ENCODE results near the gene WWC2. TPM values are rescaled to one million over a fixed set of nuclear protein-coding genes. Genes with fewer than 3 reads are reported as not detected.
"Not testable (repeated sequence)": the region's sequence is repeated elsewhere in the genome, so short reads cannot be mapped to it uniquely, and the experiment has no call there.

Gene WWC2
- total RNA-seq, 1 donor from 2014 or later = 11.1 TPM

DNA sequence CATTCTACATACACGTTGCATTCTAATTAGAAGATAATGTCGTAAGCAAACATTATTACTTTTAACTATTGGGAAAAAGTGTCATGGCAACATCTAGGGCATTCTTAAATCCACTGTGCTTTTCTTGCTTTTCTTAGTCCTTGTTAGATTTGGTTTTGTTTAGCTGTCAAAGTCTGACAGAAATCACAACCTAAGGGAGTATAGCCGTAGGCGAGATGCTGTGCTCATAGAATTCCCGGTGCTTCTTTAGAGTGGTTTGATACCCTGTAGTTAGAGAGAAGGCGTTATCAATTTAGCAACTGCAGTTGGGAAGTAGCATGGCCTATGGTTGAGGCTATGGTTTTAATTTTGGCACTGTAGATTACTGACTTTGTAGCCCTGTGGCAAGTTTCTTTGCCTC lies 45.7 kb downstream of the WWC2 start:
- no peak for ATAC-seq

GRCh38 chr4:183145773-183146172 lies 46.7 kb downstream of the WWC2 start:
- no peak for ATAC-seq

DNA sequence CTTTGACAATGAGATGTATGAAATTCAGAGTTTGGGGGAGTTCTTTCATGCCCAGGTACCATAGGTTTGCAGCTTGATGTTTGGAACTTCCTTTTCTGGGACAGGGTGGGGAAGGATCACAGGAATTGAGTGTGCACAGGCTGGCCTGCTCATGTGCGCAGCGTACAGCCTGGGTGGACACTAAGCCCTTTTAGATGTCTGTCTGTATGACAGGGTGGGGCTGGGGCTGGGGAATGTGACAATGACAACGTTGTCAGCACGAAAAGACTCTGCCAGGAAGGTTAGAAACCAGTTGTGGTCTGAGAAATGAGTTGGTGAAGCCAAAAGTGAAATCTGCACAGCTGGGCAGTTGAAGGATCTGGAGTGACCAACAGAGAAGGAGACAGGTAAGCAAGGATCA lies 47.4 kb downstream of the WWC2 start:
- no peak for ATAC-seq

GRCh38 chr4:183147196-183147595 lies 48.1 kb downstream of the WWC2 start:
- ATAC-seq = peak; percentile 46

- no peak for ATAC-seq
Measured at GRCh38 chr4:183147983-183148382, 48.9 kb downstream of the WWC2 start.

DNA sequence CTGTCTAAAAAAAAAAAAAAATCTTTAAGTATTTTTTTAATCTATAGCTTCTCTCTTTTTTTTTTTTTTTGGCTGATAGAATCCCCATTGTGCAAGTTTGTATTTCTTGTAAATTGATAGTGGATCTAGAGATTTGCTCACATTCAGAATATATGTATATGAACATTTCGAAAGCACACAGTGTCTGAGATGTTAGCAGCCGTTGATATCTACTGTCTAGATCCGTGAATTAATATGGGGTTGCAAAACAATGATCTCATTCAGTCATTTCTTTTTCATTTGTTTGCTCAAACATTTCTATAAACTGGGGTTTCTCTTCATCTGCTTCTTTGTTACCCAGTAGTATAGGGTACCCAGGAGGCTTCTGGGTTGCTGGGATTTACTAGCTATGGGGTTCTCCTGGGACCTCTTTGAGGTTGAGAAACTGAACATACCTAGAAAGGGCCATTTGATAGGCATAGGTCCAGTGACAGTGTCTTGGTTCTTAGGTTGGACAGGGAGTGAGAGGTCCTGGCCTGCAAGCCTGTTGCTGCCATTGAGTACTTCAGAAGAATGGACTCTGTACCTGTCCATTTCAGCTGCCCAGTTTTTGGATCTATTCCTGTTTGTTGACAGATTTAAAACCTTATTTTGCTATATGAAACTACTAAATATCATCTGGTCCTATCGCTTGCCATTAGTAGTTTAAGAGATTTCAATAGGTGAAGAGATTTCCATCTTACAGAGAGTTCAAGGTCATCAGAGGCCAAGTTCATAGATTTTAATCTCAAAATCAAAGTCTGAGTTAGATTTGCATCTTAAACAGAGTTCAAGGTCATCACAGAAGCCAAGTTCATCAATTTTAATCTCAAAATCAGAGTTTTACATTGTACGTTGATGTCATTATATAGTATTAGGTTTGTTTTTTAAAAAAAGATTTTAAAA lies 50.8 kb downstream of the WWC2 start:
- no peak for ATAC-seq

DNA sequence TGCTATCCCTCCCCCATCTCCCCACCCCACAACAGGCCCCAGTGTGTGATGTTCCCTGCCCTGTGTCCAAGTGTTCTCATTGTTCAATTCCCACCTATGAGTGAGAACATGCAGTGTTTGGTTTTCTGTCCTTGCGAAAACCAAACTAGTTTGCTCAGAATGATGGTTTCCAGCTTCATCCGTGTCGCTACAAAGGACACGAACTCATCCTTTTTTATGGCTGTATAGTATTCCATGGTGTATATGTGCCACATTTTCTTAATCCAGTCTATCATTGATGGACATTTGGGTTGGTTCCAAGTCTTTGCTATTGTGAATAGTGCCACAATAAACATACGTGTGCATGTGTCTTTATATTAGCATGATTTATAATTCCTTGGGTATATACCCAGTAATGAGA lies 51.6 kb downstream of the WWC2 start:
- ATAC-seq = not testable (repeated sequence)

GRCh38 chr4:183152232-183152631 lies 53.2 kb downstream of the WWC2 start:
- ATAC-seq = not testable (repeated sequence)

DNA sequence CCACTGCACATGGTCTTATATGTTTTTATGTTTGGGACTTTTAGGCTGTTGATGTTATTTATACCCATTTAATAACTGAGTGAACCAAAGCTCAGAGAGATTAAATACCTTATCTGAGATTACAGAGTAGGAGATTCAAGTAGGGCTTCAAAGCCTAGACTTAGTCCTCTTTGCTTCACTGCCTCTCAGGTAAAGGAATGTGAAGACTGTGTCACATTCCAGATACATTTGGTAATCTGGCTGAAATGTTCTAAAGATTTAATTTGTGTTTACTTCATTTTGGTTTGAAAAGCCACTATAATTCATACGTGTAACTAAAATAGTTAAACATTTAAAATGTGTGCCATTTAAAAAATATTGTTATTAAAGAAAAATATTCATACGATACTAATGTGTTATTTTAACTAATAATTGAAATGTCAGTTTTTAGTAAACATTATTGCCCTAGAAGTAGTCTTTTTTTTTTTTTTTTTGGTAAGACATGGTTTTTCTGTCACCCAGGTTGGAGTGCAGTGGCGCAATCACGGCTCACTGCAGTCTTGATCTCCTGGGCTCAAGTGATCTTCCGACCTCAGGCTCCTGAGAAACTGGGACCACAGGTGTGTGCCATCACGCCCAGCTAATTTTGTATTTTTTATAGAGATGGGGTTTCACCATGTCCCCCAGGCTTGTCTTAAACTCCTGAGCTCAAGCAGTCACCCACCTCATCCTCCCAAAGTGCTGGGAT lies 54.3 kb downstream of the WWC2 start:
- ATAC-seq = no peak

GRCh38 chr4:183154701-183155391 lies 55.8 kb downstream of the WWC2 start:
- ATAC-seq = no peak

DNA sequence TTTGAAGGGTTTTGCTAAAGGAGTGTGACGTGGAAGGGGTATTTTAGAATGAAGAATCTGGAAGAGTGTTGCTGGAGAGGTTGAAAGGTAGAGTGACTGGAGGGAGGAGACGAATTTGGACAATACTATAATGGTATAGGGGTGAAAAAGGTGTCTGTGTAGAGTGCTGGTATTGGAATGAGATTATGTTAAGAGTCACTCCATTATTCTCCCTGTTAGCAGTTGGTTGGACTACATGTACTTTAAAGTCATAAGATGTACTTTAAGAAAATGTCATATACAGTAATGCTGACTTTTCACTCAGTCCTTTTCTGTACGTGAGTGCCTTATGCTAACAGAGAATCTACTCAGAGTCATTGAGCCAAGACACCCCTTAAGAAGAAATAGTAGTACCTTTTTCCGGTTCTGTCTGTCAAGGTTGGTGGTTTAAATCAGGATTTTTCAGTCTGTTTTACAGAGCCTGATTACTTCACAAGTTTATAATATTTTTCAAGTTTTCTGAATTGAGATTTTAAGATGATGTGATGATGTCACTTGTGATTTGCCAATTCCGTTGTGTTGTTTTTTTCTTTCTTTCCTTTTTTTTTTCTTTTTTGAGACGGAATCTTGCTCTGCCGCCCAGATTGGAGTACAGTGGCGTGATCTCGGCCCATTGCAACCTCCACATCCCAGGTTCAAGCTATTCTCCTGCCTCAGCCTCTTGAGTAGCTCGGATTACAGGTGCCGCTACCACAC lies 56.6 kb downstream of the WWC2 start:
- ATAC-seq = no peak

- ATAC-seq = no peak
Measured at GRCh38 chr4:183157215-183157614, 58.2 kb downstream of the WWC2 start.

- ATAC-seq = no peak
Measured at GRCh38 chr4:183158062-183158461, 59.0 kb downstream of the WWC2 start.

GRCh38 chr4:183161630-183162029 lies 62.6 kb downstream of the WWC2 start:
- ATAC-seq = no peak

GRCh38 chr4:183163135-183163534 lies 64.1 kb downstream of the WWC2 start:
- ATAC-seq = no peak

DNA sequence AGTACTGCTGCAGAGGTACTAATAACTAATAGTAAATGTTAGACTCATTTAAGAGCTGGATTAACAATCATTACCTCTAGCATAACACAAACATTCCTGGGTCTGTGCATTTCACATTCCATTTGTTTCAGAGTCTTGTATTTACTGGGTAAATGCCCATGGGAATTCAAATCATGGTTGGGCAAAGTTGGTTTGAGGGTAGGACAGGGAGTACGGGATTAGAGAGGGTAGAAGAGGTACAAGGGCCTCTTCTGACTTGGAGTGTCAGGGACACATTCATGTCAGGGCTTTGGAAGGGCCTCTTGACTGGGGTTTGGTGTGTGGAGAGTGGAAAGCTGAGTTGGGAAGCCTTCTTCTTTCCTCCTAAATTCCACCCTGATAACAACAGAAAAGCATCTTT lies 65.9 kb downstream of the WWC2 start:
- ATAC-seq = no peak

GRCh38 chr4:183165376-183165775 lies 66.3 kb downstream of the WWC2 start:
- no peak for ATAC-seq

GRCh38 chr4:183170894-183171293 lies 71.8 kb downstream of the WWC2 start:
- no peak for ATAC-seq

DNA sequence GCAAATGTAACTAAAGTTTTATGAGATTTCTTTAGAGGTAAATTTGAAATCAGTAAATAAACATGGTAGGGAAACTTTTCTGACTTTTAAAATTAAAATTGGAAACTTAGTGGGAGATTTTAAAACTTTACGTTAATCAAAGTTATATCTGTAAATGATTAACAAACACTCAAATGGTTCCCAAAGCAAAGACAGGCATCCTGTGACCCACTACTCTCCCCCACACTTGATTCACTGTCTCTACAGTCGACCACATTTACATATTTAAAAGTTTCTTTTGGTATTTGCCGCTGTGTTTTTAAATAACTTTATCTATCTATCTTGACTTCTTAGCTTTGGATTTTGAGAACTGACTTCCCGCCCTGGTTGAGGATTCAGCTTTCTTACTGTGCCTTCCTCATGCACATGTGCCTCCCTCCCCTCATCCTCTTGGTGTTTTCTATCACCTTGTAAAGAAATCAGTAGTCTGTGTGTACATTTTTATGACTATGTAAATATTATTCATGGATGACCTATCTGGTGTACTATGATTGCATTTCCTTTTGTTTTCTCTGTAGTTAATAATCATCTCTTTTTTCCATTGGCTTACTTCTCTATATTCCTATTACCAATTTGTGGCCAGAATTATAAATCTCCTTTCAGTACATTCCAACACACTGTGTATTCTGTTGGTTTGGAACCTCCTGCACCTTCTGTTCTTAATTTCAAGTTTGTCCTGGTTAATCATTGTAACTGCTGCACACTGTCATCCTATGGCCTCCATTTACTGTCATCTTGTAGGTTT lies 72.6 kb downstream of the WWC2 start:
- no peak for ATAC-seq

- ATAC-seq = no peak
Measured at GRCh38 chr4:183172881-183173280, 73.8 kb downstream of the WWC2 start.

Data from esophagus mucosa (tissue), 1 donor.